ENCODE data around the gene SNAI1. TPM values are rescaled to one million over a fixed set of nuclear protein-coding genes. Genes with fewer than 3 reads are reported as not detected.

Gene SNAI1
- total and polyA plus RNA-seq, 11 donors = 0.37 to 6.7 (median 1.6) TPM

GRCh38 chr20:50017576-50018248, 34.9 kb downstream of the SNAI1 start:
- WGBS, 4 donors = 64 to 72% (median 70%) methylated on average over 4 of the region's 4 CpGs
- TF ChIP-seq POLR2A (IDR thresholded peaks at IDR 0.05) = no peak
- TF ChIP-seq CTCF (IDR thresholded peaks at IDR 0.05) = no peak
- no peak overlapping the region for H3K4me3 ChIP-seq
- no peak for DNase-seq
- no peaks in the 10 kb centered on the region for H3K9me3 ChIP-seq
- intact Hi-C loops (cut with DNase I) = no loop called here
- peak overlapping the region in 4 of 12 donors; percentile 11 to 38 (median 25) for H3K27ac ChIP-seq
- no peaks in the 10 kb centered on the region for H3K36me3 ChIP-seq
- H3K27me3 ChIP-seq = no peaks in the 10 kb centered on the region
- peaks cover 0 to 33% (median 5%) of the 10 kb centered on the region in 12 donors for H3K4me1 ChIP-seq
- no peak for ATAC-seq

GRCh38 chr20:50019466-50020256, 36.9 kb downstream of the SNAI1 start:
- no peak overlapping the region for H3K4me3 ChIP-seq
- intact Hi-C loops (cut with DNase I) = no loop called here
- DNase-seq (peak in 4 of 5 donors; percentile 32 to 75 (median 56)), ATAC-seq (peak; percentile 59 to 84 (median 74))
- WGBS, 4 donors = 80 to 88% (median 82%) methylated on average over 9 to 13 of the region's 13 CpGs
- H3K4me1 ChIP-seq = peaks cover 0 to 26% (median 5%) of the 10 kb centered on the region in 12 donors
- H3K27me3 ChIP-seq = no peaks in the 10 kb centered on the region
- H3K36me3 ChIP-seq = no peaks in the 10 kb centered on the region
- H3K9me3 ChIP-seq = no peaks in the 10 kb centered on the region
- peak overlapping the region in 2 of 12 donors; percentile 37 to 51 for H3K27ac ChIP-seq
- TF ChIP-seq POLR2A (IDR thresholded peaks at IDR 0.05) (no peak), CTCF (IDR thresholded peaks at IDR 0.05) (no peak)

- H3K9me3 ChIP-seq = no peaks in the 10 kb centered on the region
- peaks cover 0 to 26% (median 5%) of the 10 kb centered on the region in 12 donors for H3K4me1 ChIP-seq
- H3K4me3 ChIP-seq = no peak overlapping the region
- intact Hi-C loops (cut with DNase I) = no loop called here
- TF ChIP-seq POLR2A (IDR thresholded peaks at IDR 0.05) = no peak
- TF ChIP-seq CTCF (IDR thresholded peaks at IDR 0.05) = no peak
- ATAC-seq (peak in 1 of 4 donors; percentile 9), DNase-seq (no peak)
- H3K36me3 ChIP-seq = no peaks in the 10 kb centered on the region
- 48 to 61% (median 57%) methylated on average over 3 of the region's 3 CpGs for WGBS, 4 donors
- H3K27me3 ChIP-seq = no peaks in the 10 kb centered on the region
- peak overlapping the region in 2 of 12 donors; percentile 37 to 51 for H3K27ac ChIP-seq
Observed at GRCh38 chr20:50020288-50020687, 37.5 kb downstream of the SNAI1 start.

GRCh38 chr20:50022676-50023075, 39.9 kb downstream of the SNAI1 start:
- ATAC-seq (no peak), DNase-seq (no peak)
- Histone ChIP-seq H3K36me3 (no peaks in the 10 kb centered on the region), H3K27ac (no peak overlapping the region), H3K4me1 (peaks cover 0 to 25% (median 7%) of the 10 kb centered on the region in 12 donors), H3K9me3 (no peaks in the 10 kb centered on the region), H3K27me3 (no peaks in the 10 kb centered on the region), H3K4me3 (no peak overlapping the region)
- TF ChIP-seq CTCF (IDR thresholded peaks at IDR 0.05) (no peak), POLR2A (IDR thresholded peaks at IDR 0.05) (no peak)
- WGBS, 4 donors = 92 to 97% (median 96%) methylated on average over 6 of the region's 6 CpGs
- intact Hi-C loops (cut with DNase I) = no loop called here
